Esophagus squamous epithelium (tissue), 4 donors: ENCODE measurements around the gene IFRD1.

Experiments used
- POLR2A ChIP-seq, 4 donors: fragments of 450-650 bp; IDR thresholded peaks; one replicate each; pipeline ENCODE4 v1.6.1; 2017; ENCODE audit warnings: antibody characterized with exemption in 4 of 4, mild to moderate bottlenecking in 4 of 4, moderate library complexity in 3 of 4
- TF ChIP-seq, protein P1 (sequence below), 6 experiments: fragments of 450-650 bp in 4 of 6; fragments of 200-600 bp in 2 of 6; sonication (generic) in 2 of 6; IDR thresholded peaks; one replicate each; pipeline ENCODE4 v1.5.1; 2016 to 2019; ENCODE audit warnings: antibody characterized with exemption in 6 of 6, mild to moderate bottlenecking in 4 of 6, moderate library complexity in 4 of 6

DNA sequence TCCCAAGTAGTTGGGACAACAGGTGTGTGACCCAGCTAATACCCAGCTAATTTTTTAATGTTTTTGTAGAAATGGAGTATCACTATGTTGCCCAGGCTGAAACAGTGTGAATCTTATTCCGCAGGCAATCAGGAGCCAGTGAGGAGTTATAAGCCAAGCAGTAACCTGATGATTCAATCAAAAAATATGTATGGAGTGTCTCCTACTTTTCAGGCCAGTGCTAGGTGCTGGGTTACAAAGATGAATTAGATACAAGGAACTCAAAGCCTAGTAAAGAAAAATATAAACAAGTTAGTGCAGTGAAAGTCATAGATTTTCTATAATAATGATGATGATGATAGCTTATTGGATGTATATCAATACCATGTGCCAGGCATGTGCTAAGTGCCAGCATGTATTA lies 13.2 kb upstream of the IFRD1 start:
- TF ChIP-seq, protein P1, sequence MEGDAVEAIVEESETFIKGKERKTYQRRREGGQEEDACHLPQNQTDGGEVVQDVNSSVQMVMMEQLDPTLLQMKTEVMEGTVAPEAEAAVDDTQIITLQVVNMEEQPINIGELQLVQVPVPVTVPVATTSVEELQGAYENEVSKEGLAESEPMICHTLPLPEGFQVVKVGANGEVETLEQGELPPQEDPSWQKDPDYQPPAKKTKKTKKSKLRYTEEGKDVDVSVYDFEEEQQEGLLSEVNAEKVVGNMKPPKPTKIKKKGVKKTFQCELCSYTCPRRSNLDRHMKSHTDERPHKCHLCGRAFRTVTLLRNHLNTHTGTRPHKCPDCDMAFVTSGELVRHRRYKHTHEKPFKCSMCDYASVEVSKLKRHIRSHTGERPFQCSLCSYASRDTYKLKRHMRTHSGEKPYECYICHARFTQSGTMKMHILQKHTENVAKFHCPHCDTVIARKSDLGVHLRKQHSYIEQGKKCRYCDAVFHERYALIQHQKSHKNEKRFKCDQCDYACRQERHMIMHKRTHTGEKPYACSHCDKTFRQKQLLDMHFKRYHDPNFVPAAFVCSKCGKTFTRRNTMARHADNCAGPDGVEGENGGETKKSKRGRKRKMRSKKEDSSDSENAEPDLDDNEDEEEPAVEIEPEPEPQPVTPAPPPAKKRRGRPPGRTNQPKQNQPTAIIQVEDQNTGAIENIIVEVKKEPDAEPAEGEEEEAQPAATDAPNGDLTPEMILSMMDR (IDR thresholded peaks at IDR 0.05), result no peak
- TF ChIP-seq POLR2A (IDR thresholded peaks at IDR 0.05), result no peak
